Ishikawa (cell line): ENCODE data around the gene DPEP1.

Experiments
- CEBPB ChIP-seq: IDR thresholded peaks from 2 replicates; pipeline ENCODE4 v1.6.1; 2012
- CREB1 ChIP-seq: IDR thresholded peaks from 2 replicates; pipeline ENCODE4 v1.6.1; 2012; ENCODE audit warnings: low read depth
- EGR1 ChIP-seq: IDR thresholded peaks from 2 replicates; pipeline ENCODE4 v1.6.1; 2012
- EP300 ChIP-seq: IDR thresholded peaks from 2 replicates; pipeline ENCODE4 v1.6.1; 2012; ENCODE audit warnings: borderline replicate concordance
- NFIC ChIP-seq: IDR thresholded peaks from 2 replicates; pipeline ENCODE4 v1.6.1; 2012
- RAD21 ChIP-seq: IDR thresholded peaks from 2 replicates; pipeline ENCODE4 v1.6.1; 2012; ENCODE audit warnings: low read depth
- TAF1 ChIP-seq: IDR thresholded peaks from 2 replicates; pipeline ENCODE4 v1.6.1; 2012; ENCODE audit warnings: low read depth, mild to moderate bottlenecking
- TCF12 ChIP-seq: IDR thresholded peaks from 2 replicates; pipeline ENCODE4 v1.6.1; 2012; ENCODE audit warnings: low read depth
- TEAD4 ChIP-seq: IDR thresholded peaks from 2 replicates; pipeline ENCODE4 v1.6.1; 2012
- YY1 ChIP-seq: IDR thresholded peaks from 2 replicates; pipeline ENCODE4 v1.6.1; 2012; ENCODE audit warnings: low read depth
- ZBTB7A ChIP-seq: IDR thresholded peaks from 2 replicates; pipeline ENCODE4 v1.6.1; 2012; ENCODE audit warnings: low read depth
- TF ChIP-seq, protein P1 (sequence below): IDR thresholded peaks from 2 replicates; pipeline ENCODE4 v1.6.1; 2012
- TF ChIP-seq, protein P2 (sequence below): IDR thresholded peaks from 2 replicates; pipeline ENCODE4 v1.6.1; 2012
- TF ChIP-seq, protein P3 (sequence below): IDR thresholded peaks from 2 replicates; pipeline ENCODE4 v1.6.1; 2012; ENCODE audit warnings: low read depth, mild to moderate bottlenecking

Gene DPEP1

DNA sequence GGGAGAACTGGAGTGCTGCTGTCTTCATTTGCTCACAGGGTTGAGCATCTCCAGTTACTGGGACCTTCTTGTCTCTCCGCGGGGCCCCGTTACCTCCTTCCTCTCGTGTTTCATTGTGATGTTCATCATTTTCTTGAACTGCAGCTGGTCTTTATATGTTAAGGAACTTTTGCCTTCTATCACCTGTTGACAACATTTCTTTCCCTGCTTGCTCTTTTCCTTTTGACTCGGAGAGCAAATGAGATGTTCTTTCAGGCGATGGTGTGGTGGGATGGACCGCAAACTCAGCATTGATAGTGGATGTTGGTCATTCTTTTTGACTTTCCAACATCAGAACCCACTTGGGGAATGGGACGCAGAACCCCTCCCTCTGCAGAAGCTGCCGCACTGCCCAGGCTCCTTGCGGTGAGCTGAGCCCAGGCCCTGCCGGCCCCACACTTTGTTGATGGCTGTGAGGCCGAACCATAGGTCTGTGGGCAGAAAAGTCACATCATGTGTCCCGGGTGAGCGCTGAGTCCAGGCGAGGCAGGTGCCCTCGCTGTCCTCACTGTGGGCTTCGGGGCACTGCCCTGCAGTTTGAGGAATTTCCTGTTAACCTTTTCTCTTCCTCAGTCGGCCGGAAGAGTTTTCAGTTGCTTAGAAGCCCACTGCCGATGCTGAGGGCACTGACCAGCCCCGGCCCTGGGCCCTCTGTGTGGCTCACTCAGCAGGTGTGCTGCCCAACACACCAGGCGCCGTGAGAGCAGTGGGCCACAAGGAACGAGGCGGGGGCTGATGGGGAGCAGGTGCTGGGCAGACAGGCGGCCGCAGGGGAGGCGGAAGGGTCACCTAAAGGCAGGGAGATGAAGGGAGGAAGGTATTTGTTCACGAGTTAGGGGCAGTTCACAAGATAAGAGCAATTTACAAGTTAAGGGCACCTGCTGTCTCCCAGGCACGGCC, 45.5 kb upstream of the DPEP1 start:
- TF ChIP-seq EGR1, result no peak
- TF ChIP-seq RAD21, result no peak
- TF ChIP-seq, protein P1, sequence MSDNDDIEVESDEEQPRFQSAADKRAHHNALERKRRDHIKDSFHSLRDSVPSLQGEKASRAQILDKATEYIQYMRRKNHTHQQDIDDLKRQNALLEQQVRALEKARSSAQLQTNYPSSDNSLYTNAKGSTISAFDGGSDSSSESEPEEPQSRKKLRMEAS, result no peak
- no peak for TF ChIP-seq TAF1
- TF ChIP-seq, protein P2, sequence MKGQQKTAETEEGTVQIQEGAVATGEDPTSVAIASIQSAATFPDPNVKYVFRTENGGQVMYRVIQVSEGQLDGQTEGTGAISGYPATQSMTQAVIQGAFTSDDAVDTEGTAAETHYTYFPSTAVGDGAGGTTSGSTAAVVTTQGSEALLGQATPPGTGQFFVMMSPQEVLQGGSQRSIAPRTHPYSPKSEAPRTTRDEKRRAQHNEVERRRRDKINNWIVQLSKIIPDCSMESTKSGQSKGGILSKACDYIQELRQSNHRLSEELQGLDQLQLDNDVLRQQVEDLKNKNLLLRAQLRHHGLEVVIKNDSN, result no peak
- no peak for TF ChIP-seq CREB1
- no peak for TF ChIP-seq NFIC

DNA sequence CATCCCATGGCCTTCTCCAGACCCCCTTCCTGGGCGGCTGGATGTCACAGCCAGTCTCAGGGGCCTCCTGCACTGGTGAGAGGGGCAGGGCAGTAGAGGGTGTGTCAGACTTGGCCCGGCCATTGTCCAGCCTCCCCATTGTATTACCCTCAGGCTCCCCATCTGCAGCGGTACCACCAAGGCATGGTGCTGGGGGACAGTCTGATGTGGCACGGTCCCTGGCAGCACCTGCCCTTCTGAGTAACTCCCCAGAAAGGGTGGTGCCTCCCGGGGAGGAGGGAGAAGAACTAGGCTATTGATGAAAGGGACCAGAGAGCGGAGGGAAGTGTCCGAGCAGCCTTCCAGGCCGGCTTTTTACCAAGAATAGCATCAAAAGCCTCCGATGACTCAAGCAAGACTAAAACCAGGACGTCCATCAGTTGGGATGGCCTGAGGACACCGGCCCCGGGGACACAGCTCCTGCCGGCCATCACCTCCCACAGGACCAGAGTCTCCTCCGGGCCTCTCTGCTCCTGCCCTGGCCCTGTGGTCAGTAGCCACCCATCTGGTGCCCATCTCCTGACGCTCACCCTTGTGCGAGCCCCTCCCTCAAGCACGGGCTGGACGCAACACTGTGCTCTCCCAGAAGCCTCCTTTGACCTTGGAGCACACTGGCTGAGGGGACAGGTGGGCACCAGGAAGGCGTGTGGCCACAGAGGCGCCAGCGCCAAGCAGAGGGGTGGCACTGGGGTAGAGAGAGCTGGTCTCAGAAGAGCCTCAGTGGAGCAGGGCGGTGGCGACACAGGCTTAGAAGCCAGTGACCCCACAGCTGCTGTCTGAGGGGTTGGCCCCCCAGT, 43.7 kb upstream of the DPEP1 start:
- TF ChIP-seq TEAD4 (no peak), TCF12 (no peak), CEBPB (no peak), RAD21 (no peak), YY1 (no peak), CREB1 (no peak), NFIC (no peak), TAF1 (no peak)
- TF ChIP-seq, protein P1, result no peak

DNA sequence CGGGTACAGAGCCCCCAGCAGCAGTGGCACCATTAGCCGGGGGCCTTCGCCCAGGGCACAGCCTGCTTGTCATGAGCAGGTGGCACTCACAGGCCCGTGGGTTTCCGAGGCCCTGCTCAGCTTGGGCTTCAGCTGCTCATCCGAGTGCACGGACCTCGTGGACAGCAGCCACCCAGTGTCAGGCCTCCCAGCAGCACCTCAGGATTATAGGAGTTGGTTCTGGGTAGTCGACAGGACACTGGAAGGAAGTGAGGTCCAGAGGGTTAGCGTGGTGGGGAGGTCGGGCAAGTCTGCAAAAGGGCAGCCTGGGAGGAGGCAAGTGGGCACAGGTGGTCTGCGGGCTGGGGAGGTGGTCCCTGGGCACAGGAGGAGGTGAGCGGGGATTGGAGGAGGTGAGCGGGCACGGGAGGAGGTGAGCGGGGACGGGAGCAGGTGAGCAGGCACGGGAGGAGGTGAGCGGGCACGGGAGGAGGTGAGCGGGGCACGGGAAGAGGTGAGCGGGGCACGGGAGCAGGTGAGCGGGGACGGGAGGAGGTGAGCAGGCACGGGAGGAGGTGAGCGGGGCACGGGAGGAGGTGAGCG, 43.0 kb upstream of the DPEP1 start:
- TF ChIP-seq EGR1 (no peak), NFIC (no peak)

DNA sequence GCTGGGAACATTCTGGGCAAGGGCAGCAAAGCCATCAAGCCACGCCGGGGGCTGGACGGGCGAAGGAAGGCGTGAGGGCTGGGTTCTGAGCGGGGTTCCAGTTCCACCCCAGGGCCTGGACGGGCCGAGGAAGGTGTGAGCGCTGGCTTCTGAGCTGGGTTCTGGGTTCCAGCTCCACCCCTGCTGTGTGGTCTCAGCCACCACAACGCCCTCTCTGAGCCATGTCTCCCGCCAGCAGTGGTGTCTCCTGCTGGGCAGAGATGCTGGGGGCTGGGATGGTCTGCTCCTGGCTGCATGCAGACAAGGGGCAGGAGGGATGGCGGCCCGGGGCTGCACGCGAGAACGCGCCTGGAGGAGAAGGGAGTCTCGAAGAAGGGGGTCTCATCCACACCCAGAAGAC, 41.8 kb upstream of the DPEP1 start:
- TF ChIP-seq CEBPB (no peak), EP300 (no peak), CREB1 (no peak), TEAD4 (no peak), TCF12 (no peak), TAF1 (no peak), EGR1 (no peak), YY1 (no peak)
- TF ChIP-seq, protein P3, sequence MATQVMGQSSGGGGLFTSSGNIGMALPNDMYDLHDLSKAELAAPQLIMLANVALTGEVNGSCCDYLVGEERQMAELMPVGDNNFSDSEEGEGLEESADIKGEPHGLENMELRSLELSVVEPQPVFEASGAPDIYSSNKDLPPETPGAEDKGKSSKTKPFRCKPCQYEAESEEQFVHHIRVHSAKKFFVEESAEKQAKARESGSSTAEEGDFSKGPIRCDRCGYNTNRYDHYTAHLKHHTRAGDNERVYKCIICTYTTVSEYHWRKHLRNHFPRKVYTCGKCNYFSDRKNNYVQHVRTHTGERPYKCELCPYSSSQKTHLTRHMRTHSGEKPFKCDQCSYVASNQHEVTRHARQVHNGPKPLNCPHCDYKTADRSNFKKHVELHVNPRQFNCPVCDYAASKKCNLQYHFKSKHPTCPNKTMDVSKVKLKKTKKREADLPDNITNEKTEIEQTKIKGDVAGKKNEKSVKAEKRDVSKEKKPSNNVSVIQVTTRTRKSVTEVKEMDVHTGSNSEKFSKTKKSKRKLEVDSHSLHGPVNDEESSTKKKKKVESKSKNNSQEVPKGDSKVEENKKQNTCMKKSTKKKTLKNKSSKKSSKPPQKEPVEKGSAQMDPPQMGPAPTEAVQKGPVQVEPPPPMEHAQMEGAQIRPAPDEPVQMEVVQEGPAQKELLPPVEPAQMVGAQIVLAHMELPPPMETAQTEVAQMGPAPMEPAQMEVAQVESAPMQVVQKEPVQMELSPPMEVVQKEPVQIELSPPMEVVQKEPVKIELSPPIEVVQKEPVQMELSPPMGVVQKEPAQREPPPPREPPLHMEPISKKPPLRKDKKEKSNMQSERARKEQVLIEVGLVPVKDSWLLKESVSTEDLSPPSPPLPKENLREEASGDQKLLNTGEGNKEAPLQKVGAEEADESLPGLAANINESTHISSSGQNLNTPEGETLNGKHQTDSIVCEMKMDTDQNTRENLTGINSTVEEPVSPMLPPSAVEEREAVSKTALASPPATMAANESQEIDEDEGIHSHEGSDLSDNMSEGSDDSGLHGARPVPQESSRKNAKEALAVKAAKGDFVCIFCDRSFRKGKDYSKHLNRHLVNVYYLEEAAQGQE, result no peak
- TF ChIP-seq, protein P2, result no peak

DNA sequence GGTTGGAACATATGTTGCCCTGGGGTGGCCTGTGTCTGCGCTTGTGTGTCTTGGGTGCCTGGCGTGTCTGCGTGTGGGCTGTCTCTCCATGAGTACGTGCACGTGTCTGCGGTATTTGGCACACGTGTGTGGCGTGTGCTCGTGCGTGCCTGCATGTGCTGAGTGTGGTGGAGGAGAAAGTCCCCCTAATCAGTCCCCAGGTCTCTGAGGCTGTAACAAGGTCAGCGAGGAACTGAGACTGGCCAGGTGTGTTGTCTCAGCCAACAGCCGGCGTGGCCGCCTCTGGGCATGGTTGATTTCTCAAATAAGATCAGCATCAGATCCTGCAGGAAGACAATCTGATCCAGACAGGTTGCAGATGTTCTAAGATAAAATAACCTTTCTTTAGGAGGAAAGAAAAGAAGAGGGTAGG, 41.4 kb upstream of the DPEP1 start:
- TF ChIP-seq CREB1 (no peak), EGR1 (no peak), EP300 (no peak), ZBTB7A (no peak), TAF1 (no peak)
- TF ChIP-seq, protein P3, result no peak
